HG03575 (cell line): ENCODE results near the gene NEUROG1.

Source experiments
- ATAC-seq: cut with Tn5 transposase; IDR thresholded peaks from one replicate; pipeline ENCODE4 v1.9.1; 2021; ENCODE audit not compliant: unreplicated experiment, insufficient number of reproducible peaks, low FRiP score; ENCODE audit errors: extremely low read depth

NEUROG1 gene, protein sequence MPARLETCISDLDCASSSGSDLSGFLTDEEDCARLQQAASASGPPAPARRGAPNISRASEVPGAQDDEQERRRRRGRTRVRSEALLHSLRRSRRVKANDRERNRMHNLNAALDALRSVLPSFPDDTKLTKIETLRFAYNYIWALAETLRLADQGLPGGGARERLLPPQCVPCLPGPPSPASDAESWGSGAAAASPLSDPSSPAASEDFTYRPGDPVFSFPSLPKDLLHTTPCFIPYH

DNA sequence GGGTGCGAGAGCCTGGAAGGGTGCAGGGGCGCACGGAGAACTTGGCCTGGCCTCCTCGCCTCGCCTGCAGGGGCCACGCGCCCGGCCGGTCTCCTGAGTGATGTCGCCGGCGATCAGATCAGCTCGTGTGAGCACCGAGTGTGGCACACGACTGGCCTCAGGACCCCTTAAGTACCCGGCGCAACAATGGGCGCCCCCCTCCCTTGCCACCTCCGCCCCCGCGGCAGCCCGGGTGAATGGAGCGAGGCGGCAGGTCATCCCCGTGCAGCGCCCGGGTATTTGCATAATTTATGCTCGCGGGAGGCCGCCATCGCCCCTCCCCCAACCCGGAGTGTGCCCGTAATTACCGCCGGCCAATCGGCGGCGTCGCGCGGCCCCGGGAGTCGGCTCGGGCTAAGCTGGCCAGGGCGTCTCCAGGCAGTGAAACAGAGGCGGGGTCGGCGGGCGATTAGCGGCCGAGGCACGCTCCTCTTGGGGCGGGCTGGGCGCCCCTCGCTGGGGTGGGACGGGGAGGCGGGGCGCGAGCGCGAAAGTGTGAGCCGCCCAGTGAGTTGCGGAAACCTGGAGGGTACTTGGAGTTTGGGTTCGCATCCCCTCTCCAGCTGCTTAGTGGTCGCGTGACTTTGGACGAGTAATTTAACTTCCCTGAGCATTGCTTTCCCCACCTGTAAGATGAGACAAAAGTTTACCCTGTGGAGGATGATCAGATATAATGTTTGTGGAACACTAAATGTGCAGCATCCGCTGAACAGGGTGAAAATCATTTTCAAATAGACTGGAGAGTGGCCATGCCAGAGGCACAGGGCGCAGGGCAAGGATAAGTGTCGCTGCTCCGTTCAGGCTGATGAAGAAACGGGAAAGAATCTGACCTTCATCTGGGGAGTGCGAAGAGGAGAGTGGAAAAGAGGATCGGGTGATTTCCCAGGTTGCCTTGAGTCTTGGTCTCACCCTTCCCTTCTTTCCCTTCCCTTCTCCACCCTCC is at the start of gene NEUROG1:
Gene NEUROG1 (minus strand): TSS at position 145 of the 982 bp plus-strand sequence. CDS start 274 bp downstream, outside the sequence.
- ATAC-seq, result no peak

DNA sequence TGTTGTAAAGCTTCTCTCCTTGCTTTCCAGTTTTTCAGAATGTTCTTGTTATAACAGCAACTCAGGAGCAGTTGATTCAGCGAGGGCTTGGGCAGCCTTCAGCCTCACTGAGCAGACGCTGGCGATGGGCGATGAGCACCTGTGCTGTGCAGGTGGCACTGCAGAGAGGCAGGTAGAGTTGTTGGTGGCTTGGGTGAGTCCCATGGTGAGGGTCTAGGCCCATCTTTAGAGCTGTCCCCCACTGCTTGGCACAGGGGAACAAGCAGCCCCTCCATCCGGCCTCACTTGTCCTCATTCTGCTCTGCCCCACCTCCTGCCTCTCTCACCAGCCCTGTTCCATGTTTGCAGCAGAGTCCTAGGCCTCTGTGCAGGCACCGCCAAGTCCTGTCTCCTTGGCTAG is 49.2 kb upstream of the NEUROG1 start:
- ATAC-seq, result no peak

DNA sequence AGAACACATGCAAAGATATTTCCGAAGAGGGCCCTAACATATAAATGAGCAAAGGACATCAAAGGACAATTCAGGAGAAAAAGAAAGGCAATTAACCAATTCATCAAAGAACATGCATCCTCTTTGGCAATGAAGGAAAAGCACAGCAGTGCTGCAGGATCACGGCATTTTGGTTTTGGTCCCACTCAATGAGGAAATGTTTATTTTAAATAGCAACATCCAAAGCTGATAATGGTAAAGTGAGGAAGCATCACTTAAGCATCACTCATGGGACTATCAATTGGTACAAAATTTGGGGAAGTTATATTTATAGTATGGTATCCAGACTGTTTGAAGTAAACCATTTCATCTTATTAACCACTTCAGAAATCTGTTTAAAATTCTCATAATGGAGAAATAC is 48.5 kb upstream of the NEUROG1 start:
- ATAC-seq, result no peak

DNA sequence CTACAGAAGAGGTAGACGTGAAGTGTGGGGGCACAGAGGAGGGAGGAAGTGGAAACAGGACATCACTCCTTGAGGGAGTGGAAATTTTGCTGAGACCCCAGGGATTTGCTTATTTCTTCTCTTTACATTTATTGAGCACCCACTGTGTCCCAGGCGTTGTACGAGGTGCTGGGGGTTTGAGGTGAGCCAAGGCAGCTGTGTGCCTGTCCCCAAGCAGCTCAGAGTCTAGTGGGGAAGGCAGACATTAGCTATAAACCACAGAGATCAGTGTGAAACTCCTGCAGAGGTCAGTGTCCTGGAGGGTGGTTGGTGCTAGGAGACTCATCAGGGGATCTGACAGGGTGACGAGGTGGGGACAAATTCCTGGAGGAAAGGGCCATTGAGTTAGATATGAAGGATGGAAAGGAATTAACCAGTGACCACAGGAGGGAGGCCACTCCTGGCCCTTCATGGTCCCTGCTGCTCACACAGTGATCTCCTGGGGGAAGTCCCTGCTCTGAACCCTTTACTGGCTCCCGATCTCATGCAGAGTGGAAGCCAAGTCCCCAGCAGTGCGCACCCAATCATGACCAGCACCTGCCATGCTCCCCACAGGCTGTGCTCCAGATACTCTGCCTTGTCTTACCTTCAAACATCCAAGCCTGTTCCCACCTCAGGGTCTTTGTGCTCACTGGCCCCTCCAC is 46.5 kb upstream of the NEUROG1 start:
- no peak for ATAC-seq

DNA sequence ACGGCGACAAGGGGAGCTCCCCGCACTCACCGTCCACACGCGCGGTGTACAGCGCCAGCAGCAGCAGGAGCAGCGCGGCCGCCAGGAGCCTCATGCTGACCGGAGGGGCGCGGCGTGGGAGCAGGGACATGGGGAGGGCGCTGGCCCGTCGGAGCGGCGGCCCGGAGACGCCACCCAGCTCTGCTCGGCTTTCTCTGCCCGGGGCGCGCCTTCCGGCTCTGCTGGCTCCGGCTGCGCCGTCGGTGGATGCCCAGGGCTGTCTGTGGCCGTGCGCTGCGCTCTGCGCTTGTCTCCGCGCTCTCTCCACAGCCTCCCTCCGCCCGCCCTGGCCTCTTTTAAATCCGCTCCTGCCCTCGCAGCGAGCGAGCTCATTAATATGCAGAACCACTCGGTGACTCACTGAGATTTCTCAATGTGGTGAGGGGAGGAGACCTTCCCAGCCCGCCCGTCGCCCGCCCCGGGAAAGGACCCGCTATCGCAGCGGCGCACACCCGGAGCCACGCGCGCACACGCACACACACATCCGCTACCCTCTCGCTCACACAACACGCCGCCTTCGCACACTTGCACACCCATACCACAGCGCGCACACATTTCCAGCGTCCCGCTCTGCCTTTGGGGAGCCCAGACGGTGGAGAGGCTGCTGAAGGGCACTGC is 43.0 kb upstream of the NEUROG1 start, which contains the start of gene CXCL14:
Gene CXCL14 (minus strand): TSS at position 307 of the 657 bp plus-strand sequence. CDS start 213 bp downstream, at position 94.
- no peak for ATAC-seq

DNA sequence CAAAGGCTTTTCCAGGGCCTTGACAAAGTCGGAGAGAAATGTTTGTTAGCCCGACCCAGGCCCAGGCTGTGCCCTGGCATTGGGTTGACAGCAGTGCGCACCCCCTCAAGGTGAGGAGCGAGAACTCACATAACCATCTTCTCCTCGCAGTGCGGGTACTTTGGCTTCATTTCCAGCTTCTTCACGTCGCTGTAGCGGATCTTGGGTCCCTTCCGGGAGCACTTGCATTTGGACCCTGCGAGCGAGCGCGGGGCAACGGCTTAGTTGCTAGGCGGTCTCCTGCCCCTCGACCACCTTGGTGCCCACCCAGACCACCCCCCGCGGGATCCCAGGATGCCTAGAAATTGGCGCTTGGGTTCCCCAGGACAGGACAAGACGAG is 42.5 kb upstream of the NEUROG1 start:
- no peak for ATAC-seq

DNA sequence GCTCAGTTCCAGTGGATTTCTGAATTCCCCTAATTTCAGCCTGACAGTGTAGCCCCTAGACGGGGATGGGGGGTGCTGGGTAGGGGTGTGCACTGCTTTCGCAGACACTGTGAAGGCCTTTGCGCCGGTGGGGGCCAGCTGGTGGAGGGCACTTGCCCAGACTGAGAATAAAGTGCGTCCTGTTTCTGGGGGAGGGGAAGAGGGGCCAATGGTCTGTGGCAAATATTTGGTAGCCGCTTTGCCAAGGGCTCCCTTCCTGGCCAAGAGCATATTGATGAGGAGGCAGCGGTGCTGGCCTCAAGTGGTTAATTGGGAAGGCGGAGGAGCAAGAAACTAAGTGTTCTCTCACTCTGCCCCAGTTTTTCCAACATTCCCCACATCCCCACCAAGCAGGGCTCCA is 41.7 kb upstream of the NEUROG1 start:
- ATAC-seq, result no peak

DNA sequence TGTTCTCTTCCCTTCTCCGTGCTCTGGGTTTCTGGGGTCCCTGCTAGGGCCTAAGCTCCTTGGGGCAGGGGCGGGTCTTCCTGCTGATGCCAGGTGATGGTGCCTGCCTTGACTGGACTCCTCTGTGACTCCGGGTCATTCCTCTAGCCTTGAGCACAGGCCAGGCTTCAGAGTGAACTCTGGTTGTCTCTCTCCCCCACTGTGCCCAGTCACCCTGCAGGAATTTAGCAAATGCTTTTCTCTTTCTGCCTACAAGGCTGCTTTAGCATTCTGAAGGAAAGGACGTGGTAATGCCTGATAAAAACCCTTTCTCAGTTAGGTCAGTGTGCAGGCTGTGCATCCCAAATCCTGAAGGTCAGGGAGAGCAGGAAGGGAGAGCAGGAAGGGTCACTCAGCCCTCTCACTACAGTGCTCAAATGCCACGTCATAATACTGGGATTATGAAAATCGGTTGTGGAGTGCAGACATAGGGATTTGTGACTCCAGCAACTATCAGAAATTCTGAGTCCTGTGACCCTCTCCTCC is 40.4 kb upstream of the NEUROG1 start:
- no peak for ATAC-seq

DNA sequence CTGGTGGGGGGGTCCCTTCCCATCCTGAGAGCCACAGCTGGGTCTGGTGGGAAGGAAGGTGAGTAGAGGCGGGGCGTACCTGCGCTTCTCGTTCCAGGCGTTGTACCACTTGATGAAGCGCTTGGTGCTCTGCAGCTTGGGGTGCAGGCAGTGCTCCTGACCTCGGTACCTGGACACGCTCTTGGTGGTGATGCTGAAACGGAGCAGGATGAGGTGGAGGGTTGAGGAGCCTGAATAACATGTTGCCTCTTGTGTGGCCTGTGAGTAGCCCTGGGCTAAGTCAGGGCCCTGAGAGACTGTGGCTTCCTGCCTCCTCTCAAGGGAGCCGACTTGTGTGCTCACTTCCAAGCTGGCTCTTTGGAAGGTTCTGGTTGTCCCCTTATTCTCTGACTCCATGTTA is 38.7 kb upstream of the NEUROG1 start:
- ATAC-seq, result no peak

DNA sequence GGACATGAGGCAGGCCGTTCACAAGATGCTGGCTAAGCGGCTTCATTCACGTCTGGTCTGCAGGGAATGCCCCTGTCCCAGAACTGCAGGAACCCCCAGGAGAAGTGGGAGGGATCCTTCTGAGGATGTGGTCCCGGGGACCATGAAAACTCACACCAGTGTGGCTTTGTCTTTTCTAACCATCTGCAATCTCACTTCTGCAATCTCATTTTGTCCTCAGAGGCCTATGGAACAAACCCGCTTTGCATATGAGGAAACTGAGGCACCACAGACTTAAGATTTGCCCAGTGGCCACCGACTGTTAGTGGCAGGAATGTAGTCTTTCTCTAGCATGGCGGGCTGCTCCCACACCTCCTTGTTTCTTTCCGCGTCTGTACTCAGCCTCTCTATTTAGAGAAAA is 36.1 kb upstream of the NEUROG1 start:
- ATAC-seq, result no peak

DNA sequence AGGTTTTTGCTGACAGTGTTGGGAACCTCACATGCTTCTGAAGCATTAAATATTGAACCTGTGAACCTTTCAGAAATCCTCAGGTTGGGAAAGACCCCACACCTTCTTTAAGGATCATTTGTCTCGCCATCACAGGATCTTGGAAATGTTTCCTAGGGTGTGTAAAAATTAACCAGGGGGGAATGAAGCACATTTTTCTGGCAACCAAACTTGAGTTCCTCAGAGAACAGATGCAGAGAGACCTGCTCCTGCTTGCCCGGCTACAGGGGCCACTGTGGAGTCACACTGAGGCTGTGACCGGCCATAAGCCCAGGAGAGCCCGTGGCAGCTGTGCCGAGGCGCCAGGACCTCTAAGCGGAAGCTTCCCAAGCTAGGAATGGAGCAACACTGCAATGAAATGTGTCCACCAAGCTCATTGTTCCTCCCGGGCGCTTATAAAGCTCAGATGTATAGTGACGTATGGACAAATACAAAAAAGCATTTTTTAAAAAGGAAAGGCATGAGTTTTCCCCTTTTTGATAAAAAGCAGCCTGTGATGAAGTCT is 35.4 kb upstream of the NEUROG1 start:
- no peak for ATAC-seq

DNA sequence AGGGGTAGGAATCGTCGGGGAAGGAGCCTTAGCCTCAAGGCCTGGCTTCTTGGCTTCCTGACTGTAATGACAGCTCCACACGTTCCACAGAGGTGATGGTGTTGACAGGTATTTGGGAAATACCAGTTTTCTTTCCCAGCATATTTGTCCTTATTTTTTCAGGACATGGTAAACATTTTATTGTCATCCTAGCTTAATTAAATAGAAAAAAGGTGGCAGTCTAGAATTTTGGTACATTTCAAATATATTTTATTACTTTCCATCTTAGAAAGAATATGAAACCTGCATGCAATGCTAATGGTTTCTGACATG is 34.6 kb upstream of the NEUROG1 start:
- ATAC-seq, result no peak

DNA sequence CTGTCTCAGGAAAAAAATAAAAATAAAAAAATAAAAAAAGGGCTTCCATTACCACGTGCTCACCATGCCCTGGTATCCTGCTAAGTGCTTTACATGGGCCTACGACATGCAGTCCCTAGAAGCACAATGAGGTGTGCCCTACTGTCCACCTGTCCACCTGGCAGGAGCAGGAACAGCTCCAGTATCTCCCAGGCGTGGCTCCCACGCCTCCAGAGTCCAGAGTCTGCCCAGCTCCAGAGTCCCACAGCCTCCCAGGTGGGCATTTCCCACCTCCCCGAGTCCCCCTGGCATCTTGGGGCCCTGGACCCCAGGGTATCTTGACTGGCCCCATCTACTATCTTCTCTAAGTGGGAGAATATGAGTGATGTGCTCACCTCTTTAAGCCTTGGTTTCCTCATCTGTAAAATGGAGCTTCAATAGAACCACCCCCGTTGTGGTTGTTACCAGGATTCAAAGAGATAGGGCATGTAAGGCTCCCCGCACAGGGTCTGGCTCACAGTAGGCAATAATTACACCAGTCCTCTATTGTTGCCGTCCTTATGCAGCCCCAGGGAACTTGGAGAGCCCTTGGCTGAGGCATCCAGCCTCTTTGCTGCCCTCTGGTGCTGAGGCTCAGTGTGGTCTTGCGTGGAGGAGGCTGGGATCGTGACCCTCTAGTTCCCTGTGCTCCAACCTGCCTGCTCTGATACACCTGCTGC is 34.1 kb upstream of the NEUROG1 start:
- no peak for ATAC-seq

DNA sequence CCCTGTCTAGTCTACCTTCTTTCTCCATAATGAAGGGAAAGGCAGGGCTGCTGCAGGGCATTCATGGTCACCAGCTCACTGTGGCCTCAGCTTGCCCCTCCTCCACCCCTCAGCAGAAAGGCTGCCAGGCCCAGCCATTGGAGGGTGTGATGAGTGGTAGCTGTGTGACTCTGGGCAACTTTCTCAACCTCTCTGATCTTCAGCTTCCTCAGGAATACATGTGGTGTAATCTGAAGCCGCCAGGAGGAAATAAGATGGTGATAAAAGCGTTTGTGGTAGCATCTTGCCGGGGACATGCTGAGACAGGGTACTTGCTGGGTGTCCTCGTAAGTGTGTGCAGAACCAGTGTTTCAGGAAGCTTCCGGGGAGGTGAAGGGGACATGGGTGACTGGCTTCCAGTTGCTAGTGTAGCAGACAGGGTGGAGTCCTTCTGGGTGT is 33.2 kb upstream of the NEUROG1 start:
- no peak for ATAC-seq

DNA sequence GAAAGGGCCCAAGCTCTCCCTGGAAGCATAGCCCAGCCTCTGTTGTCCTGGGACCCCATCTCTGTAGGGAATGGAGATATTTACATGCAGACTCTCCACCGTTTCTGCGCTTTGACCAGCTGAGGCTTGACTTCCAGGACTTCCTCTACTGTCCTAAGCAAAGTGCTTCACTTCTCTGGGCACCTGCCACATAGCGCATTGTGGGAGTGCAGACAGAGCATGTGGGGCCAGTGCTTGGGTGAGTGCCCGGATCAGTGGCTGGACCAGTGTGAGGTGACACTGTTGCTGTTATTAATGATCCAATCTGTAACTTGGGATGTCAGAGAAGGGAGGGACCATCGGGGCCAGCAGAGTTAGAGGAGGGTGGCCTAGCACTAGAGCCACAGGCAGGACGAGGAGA is 32.5 kb upstream of the NEUROG1 start:
- no peak for ATAC-seq

DNA sequence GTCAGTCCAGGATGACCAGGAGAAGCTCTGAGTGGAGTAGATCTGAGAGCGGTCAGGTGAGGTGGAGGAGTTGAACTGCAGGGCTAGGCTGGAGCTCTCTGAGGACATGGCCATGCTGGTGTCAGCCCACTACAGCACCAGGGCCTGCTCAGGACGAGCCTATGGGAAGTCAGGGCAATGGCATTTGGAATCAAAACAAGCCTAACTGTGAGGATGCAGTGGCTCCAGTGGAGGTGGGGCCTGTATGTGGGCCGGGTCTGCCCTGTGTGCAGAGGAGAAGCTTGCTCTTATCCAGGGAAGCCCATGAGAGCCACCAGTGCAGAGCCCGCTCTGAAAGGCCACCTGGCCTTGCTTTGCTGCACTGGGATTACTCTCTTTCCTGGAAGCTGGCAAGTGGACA is 31.9 kb upstream of the NEUROG1 start:
- no peak for ATAC-seq

DNA sequence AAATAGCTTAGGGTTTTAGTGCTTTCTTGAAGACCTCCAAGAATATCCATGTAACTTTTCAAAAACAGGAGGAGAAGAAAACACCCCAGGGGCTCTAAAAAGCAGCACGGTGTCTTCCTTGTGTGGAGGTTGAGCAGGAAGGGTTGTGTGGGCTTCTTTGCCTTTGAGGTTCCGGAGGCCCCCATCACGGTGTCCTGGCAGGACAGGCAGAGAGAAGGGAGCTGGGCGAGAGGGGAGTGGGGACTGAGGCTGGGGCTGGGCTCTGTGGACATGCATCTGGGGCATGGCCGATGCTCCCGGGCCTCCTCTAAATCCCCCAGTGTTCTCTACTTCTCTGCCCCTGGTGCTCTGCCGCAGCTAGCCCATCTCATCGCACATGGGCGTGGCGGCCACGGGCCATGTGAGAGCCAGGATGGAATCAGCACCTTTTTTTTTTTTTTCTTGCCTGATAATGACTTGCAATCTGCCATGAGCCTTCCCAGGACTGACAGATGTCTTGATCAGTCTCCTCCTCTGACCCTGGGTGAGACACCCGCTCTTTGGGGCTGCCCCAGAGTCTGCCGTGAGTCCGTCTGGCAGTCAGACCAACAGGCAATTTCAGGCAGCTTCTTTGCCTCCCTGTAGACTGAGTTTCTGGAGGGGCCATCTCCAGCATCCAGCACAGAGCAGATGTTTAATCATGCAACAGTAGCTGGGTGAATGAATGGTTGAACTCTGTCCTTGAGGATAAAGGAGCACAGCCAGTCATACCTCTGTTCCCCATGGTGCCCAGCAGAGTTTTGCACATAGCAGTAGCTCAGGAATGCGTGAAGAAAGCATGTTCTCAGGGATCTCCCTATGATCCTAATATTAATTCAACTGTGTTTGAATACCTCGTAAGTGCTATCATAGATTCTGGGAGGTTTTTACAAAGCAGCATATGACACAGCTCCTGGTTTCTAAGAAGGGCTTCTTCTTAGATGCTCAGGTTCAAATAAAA is 30.9 kb upstream of the NEUROG1 start:
- ATAC-seq, result no peak
